GM23338 (cell line): ENCODE data around the gene GRID1.

Experiments used
- CTCF ChIP-seq, 2 experiments: fragments of 200-600 bp in 1 of 2; sonication (generic) in 1 of 2; conservative IDR thresholded peaks; 2 replicates each; pipeline versions ENCODE4 v1.5.1 to v1.6.1; 2016 to 2017; ENCODE audit warnings: antibody characterized with exemption in 2 of 2, low read depth in 2 of 2, mild to moderate bottlenecking in 2 of 2, moderate library complexity in 1 of 2
- EZH2 ChIP-seq: fragments of 200-600 bp; sonication (generic); IDR thresholded peaks from one replicate; pipeline ENCODE4 v1.8.0; 2017; ENCODE audit warnings: antibody characterized with exemption, mild to moderate bottlenecking, low read depth; ENCODE audit not compliant: unreplicated experiment
- POLR2AphosphoS5 ChIP-seq: IDR thresholded peaks from 2 replicates; pipeline ENCODE4 v1.6.1; 2016; ENCODE audit warnings: antibody characterized with exemption, low read depth
- REST ChIP-seq: IDR thresholded peaks from one replicate; pipeline ENCODE4 v1.6.1; 2018; ENCODE audit warnings: antibody characterized with exemption; ENCODE audit not compliant: unreplicated experiment
- ZNF331 ChIP-seq: fragments of 250-450 bp; sonication (Bioruptor Pico); IDR thresholded peaks from 2 replicates; pipeline ENCODE4 v1.5.0; 2020; ENCODE audit warnings: low read depth, mild to moderate bottlenecking, moderate library complexity

- TF ChIP-seq CTCF (conservative IDR thresholded peaks at IDR 0.05; ENCODE audit: low read depth in 2 of 2) (peak; percentile 60 to 77), POLR2AphosphoS5 (no peak), ZNF331 (no peak), EZH2 (no peak), REST (no peak)
Measured at GRCh38 chr10:86261941-86262687, 104.5 kb downstream of the GRID1 start.
